Smooth muscle cell (in vitro differentiated cells): ENCODE results near the gene TMEM192. TPM values are rescaled to one million over a fixed set of nuclear protein-coding genes. Genes with fewer than 3 reads are reported as not detected.
"Not testable (repeated sequence)": the region's sequence is repeated elsewhere in the genome, so short reads cannot be mapped to it uniquely, and the experiment has no call there.

Experiments used
- DNase-seq: peaks from one replicate; lab custom pipeline; 2025; ENCODE audit not compliant: unreplicated experiment; lab: John Stamatoyannopoulos, UW
- H2AFZ ChIP-seq: fragments of 200-600 bp; sonication (generic); 2 replicates; pipeline ENCODE4 v1.6.0; 2016; ENCODE audit warnings: antibody characterized with exemption, low read depth, mild to moderate bottlenecking
- H3F3A ChIP-seq: fragments of 200-600 bp; sonication (generic); 2 replicates; pipeline ENCODE4 v1.6.0; 2017; ENCODE audit warnings: antibody characterized with exemption, low read depth
- H3K27ac ChIP-seq: fragments of 200-600 bp; sonication (generic); 2 replicates; pipeline ENCODE4 v1.5.1; 2016; ENCODE audit warnings: low read depth, mild to moderate bottlenecking
- H3K27me3 ChIP-seq: fragments of 200-600 bp; sonication (generic); 2 replicates; pipeline ENCODE4 v1.6.1; 2016; ENCODE audit warnings: low read depth, mild to moderate bottlenecking
- H3K36me3 ChIP-seq: fragments of 200-600 bp; sonication (generic); 2 replicates; pipeline ENCODE4 v1.5.1; 2016; ENCODE audit warnings: low read depth
- H3K4me1 ChIP-seq: fragments of 200-600 bp; sonication (generic); 2 replicates; pipeline ENCODE4 v1.5.1; 2016; ENCODE audit warnings: low read depth
- H3K4me2 ChIP-seq: fragments of 200-600 bp; sonication (generic); 2 replicates; pipeline ENCODE4 v1.6.0; 2016; ENCODE audit warnings: mild to moderate bottlenecking
- H3K4me3 ChIP-seq: fragments of 200-600 bp; sonication (generic); 2 replicates; pipeline ENCODE4 v1.5.1; 2016; ENCODE audit warnings: mild to moderate bottlenecking
- H3K79me2 ChIP-seq: fragments of 200-600 bp; sonication (generic); 2 replicates; pipeline ENCODE4 v1.6.0; 2016; ENCODE audit warnings: low read depth, mild to moderate bottlenecking
- H3K9ac ChIP-seq: fragments of 200-600 bp; sonication (generic); 2 replicates; pipeline ENCODE4 v1.6.0; 2016; ENCODE audit warnings: low read depth
- H3K9me3 ChIP-seq: fragments of 200-600 bp; sonication (generic); replicated peaks from 2 replicates; pipeline ENCODE4 v1.5.1; 2016; ENCODE audit warnings: low read depth
- H4K20me1 ChIP-seq: fragments of 200-600 bp; sonication (generic); 2 replicates; pipeline ENCODE4 v1.6.0; 2016; ENCODE audit warnings: low read depth
- WGBS: methylation state at CpG from one replicate; pipeline ENCODE4 v1.1.7; 2016; ENCODE audit warnings: low lambda C conversion rate; 5-methylcytosine and 5-hydroxymethylcytosine counted together
- polyA plus RNA-seq: library from polyadenylated mRNA; unstranded; fragments of >200 nt; fragmentation: Nextera tagmentation; extraction: Ambion mirVana; gene quantifications from 2 replicates; pipeline ENCODE4 v1.2.1, GENCODE V29; 2016
- total RNA-seq: library from RNA; depleted of rRNA; stranded (reverse); fragments of >200 nt; gene quantifications from 2 replicates; pipeline ENCODE4 v1.2.3, GENCODE V29; 2014
- TF ChIP-seq, protein P1 (sequence below): fragments of 200-600 bp; sonication (generic); IDR thresholded peaks from 2 replicates; pipeline ENCODE4 v1.5.1; 2017; ENCODE audit warnings: borderline replicate concordance, mild to moderate bottlenecking, antibody characterized with exemption; ENCODE audit not compliant: insufficient read depth, poor library complexity, severe bottlenecking

Gene TMEM192
- total and polyA plus RNA-seq, 2 experiments from 2014 or later, result 6.2 to 11.0 TPM

DNA sequence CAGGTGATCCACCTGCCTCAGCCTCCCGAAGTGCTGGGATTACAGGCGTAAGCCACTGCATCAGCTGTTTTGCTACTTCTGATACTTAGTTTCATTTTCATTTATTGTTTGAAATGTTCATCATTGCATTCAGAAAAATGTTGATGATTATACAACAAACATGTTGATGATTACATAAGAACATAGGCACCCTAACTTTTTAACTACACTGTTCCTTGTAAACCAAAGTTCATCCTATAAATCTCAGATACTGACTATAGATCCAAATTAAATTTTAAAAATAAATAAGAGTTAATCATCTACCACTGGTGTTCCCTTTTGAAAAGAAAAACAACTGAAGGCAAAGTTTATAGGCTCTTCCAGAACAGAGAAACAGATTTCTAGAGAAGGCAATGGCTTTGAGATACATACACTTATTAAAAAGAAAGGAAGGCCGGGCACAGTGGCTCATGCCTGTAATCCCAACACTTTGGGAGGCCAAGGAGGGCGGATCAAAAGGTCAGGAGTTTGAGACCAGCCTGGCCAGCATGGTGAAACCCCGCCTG, 35.6 kb downstream of the TMEM192 start:
- Histone ChIP-seq H3K27me3 (no peaks in the 10 kb centered on the region), H4K20me1 (no peaks in the 10 kb centered on the region), H3K4me3 (no peak overlapping the region), H3K4me1 (peaks cover 9% of the 10 kb centered on the region), H3K9ac (no peak overlapping the region), H3K9me3 (no peaks in the 10 kb centered on the region), H3K27ac (no peak overlapping the region), H2AFZ (no peak overlapping the region), H3K79me2 (no peaks in the 10 kb centered on the region), H3F3A (no peaks in the 10 kb centered on the region), H3K36me3 (no peaks in the 10 kb centered on the region), H3K4me2 (no peak overlapping the region)
- 98% methylated on average over 5 of the region's 5 CpGs for WGBS
- DNase-seq, result no peak
- TF ChIP-seq, protein P1, sequence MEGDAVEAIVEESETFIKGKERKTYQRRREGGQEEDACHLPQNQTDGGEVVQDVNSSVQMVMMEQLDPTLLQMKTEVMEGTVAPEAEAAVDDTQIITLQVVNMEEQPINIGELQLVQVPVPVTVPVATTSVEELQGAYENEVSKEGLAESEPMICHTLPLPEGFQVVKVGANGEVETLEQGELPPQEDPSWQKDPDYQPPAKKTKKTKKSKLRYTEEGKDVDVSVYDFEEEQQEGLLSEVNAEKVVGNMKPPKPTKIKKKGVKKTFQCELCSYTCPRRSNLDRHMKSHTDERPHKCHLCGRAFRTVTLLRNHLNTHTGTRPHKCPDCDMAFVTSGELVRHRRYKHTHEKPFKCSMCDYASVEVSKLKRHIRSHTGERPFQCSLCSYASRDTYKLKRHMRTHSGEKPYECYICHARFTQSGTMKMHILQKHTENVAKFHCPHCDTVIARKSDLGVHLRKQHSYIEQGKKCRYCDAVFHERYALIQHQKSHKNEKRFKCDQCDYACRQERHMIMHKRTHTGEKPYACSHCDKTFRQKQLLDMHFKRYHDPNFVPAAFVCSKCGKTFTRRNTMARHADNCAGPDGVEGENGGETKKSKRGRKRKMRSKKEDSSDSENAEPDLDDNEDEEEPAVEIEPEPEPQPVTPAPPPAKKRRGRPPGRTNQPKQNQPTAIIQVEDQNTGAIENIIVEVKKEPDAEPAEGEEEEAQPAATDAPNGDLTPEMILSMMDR, result no peak

DNA sequence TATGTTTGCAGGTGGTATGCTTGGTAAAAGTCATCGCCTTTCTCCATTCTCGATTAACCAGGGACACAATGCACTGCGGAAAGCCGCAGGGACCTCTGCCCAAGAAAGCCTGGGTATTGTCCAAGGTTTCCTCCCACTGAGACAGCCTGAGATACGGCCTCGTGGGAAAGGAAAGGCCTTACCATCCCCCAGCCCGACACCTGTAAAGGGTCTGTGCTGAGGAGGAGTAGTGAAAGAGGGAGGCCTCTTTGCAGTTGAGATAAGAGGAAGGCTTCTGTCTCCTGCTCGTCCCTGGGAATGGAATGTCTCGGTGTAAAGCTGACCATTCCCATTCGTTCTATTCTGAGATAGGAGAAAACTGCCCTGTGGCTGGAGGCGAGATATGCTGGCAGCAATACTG, 39.3 kb downstream of the TMEM192 start:
- not testable (repeated sequence) for H3F3A ChIP-seq, DNase-seq, H3K4me2 ChIP-seq, H3K9me3 ChIP-seq, H3K4me1 ChIP-seq, H3K27ac ChIP-seq, H3K79me2 ChIP-seq, H3K9ac ChIP-seq, H4K20me1 ChIP-seq, H3K36me3 ChIP-seq, H3K4me3 ChIP-seq, H3K27me3 ChIP-seq, H2AFZ ChIP-seq
- WGBS, result 56% methylated on average over 11 of the region's 11 CpGs

DNA sequence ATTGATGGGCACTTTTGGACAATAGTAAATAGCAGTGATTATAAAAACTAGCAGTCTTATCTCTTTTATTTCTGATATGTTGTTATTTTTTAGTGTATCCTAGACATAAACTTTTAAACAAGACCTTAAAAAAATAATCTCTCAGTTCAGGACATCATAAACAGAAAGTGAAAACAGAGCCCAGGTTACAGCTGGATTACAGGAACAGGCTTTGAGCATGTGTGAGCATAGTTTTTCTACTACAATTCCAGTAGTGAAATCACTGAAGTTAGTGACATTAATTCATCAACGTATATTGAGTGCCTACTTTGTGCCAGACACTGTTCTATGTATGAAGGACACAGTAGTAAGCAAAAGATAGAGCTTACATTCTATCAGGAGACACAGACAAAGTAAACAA, 42.1 kb downstream of the TMEM192 start:
- H3K4me3 ChIP-seq, result no peak overlapping the region
- WGBS, result 88% methylated on average over 1 of the region's 1 CpG
- no peak overlapping the region for H3K9ac ChIP-seq
- H3K36me3 ChIP-seq, result no peaks in the 10 kb centered on the region
- no peaks in the 10 kb centered on the region for H3F3A ChIP-seq
- no peak overlapping the region for H2AFZ ChIP-seq
- H3K79me2 ChIP-seq, result no peaks in the 10 kb centered on the region
- H3K4me1 ChIP-seq, result peaks cover 9% of the 10 kb centered on the region
- H4K20me1 ChIP-seq, result no peaks in the 10 kb centered on the region
- DNase-seq, result no peak
- H3K4me2 ChIP-seq, result no peak overlapping the region
- no peak overlapping the region for H3K27ac ChIP-seq
- no peaks in the 10 kb centered on the region for H3K9me3 ChIP-seq
- H3K27me3 ChIP-seq, result no peaks in the 10 kb centered on the region
- TF ChIP-seq, protein P1, result no peak

DNA sequence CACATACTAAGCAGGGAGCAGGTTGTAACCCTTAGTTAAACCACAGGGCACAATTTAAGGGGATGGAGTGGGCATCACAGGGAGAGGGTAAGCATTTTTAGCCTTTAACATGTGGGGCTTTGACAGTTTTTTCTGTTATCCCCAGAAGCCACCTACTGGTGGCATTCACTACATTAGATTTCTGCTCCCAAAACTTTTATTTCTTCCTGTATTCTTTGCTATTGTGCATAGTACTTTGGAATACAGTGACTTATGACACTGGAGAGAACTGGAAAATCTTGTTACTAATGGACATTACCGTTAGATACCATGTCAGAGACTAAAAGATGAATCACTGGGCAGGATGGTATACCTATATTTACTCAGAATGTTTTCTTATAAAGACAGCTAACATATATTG, 51.7 kb downstream of the TMEM192 start:
- WGBS, result 59% methylated on average over 1 of the region's 1 CpG
- Histone ChIP-seq H3F3A (no peaks in the 10 kb centered on the region), H3K9ac (no peak overlapping the region), H3K79me2 (no peaks in the 10 kb centered on the region), H3K9me3 (no peaks in the 10 kb centered on the region), H4K20me1 (no peaks in the 10 kb centered on the region), H3K4me2 (no peak overlapping the region), H3K27me3 (no peaks in the 10 kb centered on the region), H3K4me3 (no peak overlapping the region), H3K36me3 (no peaks in the 10 kb centered on the region), H3K27ac (no peak overlapping the region), H2AFZ (no peak overlapping the region), H3K4me1 (no peaks in the 10 kb centered on the region)
- no peak for DNase-seq
- TF ChIP-seq, protein P1, result no peak
